Stimulated activated CD8-positive, alpha-beta memory T cell treated with anti-CD3 and anti-CD28 coated beads, Interleukin-15, amount 100 ng/mL, for 1 hour (primary cell): ENCODE measurements around the gene PSMD1.
"Not testable (repeated sequence)": the region's sequence is repeated elsewhere in the genome, so short reads cannot be mapped to it uniquely, and the experiment has no call there.

Experiments
- DNase-seq: peaks from one replicate; pipeline ENCODE4 v3.0.0-alpha.2; 2020; ENCODE audit warnings: low read depth

PSMD1 gene

DNA sequence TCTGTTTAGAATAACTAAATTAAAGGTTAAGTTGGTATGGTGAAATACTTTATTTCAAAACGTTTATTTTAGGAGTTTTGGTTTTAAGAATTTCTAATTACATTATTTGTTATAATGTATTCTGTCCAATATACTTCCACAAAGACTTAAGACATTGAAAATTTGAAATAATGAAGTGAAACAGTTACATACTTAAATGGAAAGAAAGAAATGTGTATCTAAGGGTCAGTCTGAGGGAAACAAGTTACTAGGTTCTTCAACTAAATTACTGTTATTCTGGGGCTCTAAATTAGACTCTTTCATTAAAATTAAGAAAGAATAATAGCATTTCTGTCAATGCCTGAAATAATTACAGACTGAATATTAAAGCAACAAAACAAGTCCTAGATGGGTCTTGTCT is 60.5 kb downstream of the PSMD1 start:
- no peak for DNase-seq

DNA sequence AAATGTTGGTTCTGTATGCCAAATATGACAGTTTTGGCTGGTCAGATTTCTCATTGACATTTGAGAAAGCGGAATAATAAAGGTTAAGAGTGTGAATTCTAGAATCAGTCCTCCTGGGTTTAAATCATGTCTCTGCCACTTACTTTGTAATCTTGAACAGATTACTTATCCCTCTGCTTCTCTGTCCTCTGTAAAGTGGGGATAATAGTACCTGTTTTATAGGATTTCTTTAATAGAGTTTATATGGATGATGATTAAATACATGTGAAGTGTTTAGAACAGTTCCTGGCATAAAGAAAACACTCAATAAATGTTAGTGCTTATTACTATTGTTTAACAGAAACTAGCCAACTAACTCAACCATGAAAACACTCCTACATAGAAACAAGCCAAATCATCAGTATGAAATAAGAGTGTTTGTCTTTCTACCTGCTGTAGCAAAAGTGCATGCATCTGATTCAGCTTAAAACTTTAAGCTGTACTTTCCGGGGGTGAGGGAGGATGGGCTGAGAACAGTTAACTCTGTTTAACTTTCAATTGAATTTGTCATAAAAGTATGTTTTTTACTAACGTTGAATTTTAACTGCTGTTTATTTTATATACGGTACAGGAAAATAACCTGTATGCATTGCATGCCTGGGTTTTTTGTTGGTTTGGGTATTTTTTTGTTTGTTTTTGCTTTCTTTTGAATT is 61.4 kb downstream of the PSMD1 start:
- no peak for DNase-seq

DNA sequence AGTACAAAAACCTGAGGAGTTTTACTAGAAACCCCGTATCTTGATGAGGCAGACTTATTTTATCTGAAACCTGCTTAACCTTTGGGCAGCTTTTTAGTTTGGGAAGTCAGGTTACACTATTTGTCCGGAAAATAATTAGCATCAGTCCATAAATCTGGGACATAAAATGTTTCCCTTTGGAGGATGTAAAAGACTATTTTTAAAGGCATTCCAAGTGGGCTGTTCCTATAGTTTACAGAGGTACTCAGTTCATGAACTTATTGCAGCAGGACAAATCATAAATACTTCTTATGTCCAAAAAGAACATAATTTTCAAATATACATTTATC is 61.9 kb downstream of the PSMD1 start:
- no peak for DNase-seq

DNA sequence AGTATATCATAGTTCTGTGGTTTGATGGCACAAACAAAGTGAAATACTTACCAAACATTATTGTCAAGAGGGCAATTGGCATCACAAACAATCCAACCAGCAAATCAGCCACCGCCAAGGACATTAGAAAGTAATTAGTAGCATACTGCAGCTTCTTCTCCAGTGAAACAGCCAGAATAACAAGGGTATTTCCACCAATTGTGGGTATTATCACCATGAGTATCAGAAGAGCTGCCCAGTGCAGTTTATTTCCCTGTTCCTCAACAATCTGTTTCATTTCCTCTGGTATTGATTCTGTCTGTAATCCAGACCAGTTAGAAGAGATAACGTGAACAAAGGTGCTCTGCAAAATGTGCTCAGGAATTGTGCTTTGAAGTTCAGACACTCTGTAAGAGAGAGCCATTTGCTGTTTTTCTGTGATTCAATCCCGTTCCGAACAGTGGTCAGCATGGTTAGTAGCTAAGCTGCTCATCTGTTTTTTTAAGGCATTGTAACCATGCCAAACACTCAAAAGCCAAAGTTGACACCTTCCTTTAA is 66.8 kb downstream of the PSMD1 start:
- DNase-seq = no peak

DNA sequence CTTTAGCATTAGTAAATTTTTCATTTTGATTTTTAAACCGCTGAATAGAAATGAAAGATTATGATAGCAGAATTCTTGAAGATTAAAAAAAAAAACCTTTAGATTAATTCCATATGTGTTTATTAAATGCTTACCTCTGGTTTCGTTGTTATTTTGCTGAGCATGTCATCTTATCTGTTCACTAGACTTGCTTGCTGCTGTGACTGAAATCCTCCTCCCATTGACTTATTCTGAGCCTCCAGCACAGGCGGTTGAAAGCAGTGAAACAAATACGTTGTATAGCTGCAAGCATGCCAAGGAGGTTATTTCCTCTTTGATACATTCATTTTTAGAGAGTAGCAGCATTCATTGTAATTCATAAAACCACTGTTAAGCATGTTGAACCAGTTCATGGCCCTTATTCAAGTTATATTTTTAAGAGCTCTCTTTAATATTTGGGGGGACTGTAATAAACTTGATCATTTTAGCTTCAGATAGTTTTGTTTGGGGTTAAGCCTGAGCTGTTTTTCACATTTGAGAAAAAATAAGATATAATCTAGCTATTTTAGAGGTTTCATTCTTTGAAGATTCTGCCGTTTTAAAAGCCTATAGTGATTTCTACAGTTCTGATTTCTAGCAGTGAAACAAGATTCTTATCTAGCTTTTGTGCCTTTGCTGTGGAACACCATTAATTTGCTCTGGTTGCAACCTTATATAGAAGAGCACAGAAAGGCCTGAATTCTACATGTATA is 68.3 kb downstream of the PSMD1 start, which contains the start of gene HTR2B:
Gene HTR2B (minus strand): TSS at position 205 of the 731 bp plus-strand sequence. CDS start 1,278 bp downstream, outside the sequence.
- DNase-seq = no peak

DNA sequence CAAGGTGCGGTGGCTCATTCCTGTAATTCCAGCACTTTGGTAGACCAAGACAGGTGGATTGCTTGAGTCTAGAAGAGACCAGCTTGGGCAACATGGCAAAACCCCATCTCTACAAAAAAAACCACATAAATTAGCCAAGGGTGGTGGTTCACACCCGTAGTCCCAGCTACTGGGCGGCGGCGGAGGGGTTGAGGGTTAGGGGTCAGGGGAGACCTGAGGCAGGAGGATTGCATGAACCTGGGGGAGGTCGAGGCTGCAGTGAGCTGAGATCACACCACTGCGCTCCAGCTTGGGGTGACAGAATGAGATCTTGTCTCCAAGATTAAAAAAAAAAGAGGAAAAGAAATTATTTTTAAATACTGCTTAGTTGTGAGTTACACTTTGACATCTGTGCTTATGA is 69.5 kb downstream of the PSMD1 start:
- DNase-seq = no peak

DNA sequence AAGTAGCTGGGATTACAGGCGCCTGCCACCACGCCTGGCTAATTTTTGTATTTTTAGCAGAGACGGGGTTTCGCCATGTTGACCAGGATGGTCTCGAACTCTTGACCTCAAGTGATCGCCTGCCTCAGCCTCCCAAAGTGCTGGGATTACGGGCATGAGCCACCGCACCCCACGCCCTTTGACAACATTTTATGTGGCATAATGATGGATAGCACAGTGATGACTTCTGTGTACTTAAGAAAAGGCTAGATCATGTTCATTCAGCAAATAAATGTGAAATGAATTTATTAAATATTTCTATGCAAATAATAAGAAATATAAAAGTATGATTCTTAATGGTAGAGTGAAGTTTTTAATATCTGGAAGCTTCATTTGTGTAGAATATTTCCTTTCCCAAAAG is 70.8 kb downstream of the PSMD1 start:
- DNase-seq = no peak

DNA sequence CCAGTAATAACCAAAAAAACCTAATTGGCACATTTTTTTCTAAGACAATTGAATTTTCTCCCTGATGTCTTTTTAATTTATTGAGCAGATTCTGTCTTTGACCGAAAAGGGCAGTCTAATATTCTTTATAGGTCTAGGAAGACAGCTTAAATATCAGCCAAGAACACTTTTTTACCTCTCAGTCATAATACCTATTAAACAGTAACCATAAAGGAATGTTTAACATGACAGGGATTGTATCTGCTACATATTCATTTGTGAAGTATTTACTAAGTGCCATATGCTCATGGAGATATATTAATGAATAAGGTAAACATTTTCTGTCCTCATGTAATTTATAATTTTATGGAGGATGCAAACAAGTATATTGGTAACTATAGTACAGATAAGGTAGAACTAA is 71.3 kb downstream of the PSMD1 start:
- DNase-seq = no peak

DNA sequence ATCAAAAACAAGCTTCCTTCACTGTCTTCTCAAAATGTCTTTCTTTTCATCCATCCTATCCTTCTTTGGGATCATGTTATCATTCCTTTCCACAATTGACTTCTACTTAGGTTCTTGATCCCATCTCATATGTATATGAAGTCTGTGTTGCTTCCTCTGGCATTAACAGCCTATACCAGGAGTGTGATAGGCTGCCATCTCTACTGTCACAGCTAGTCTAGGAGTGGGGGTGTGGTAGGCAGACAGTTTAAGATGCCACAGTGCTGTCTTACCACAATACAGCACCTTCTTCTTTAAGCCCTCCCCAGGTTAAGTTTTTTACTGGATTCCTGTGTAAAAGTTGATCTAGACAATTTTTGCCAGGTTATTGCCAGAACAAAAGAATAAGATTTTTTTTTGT is 71.9 kb downstream of the PSMD1 start:
- no peak for DNase-seq

DNA sequence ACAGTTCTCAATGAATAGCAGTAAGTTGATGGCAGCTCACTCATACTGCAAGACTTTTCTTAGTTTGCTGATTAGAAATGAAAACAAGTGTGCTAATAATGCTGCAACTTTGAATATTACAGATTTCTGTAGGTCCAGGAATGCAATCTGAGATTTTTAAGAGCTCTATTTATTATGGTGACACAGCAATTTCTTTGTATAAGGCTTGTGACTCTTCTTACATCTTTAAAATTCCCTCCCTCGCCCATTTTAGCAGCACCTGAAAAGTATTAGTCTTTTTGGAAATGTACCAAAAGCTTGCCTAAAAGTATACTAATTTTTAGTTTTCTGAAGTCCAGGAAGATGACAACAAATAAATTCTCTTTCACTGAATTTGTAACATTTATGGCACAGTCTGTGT is 72.5 kb downstream of the PSMD1 start:
- no peak for DNase-seq

DNA sequence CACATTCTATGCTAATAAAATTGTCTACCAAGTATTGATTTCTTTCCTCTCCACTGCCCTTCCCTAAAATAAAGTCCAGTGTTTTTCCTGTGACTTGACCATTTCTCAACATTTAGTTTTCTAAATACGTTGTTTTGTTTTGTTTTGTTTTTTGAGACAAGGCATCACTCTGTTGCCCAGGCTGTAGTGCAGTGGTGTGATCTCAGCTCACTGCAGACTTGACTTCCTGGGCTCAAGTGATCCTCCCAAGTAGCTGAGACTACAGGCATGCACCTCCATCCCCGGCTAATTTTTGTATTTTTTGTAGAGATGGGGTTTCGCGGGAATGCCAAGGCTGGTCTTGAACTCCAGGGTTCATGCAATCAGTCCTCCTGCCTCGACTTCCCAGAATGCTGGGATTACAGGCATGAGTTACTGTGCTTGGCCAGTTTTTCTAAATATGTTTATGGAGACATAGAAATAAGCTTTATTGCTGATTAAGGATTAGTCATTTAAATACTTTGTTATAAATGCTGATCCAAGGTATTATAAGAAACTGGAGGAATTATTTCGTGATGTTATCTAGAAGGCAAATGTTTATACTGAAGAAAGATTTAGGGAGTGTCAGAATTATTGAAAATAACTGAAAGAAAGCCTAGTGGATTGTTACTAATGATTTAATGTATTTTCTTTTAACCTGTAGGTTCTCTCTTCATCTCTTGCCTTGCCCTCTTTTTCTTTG is 73.8 kb downstream of the PSMD1 start:
- DNase-seq = no peak

DNA sequence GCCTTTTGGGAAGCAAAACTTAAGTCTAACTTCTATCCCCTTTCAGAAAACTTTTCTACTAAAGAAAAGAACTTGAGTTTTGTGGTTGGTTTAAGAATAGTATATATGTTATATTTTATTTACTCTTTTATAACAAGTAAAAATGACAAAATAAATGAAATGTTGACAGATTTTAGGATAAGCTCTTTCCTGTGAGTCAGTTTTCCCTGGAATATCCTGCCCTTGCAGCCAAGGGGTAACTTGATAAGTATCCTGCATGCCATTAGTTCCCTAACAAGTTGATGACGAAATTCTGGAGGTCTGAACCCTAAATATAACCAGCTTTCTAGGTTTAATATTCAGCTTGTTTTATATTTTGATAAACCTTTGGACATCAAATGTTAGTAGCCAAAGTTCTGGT is 75.5 kb downstream of the PSMD1 start:
- DNase-seq = no peak

DNA sequence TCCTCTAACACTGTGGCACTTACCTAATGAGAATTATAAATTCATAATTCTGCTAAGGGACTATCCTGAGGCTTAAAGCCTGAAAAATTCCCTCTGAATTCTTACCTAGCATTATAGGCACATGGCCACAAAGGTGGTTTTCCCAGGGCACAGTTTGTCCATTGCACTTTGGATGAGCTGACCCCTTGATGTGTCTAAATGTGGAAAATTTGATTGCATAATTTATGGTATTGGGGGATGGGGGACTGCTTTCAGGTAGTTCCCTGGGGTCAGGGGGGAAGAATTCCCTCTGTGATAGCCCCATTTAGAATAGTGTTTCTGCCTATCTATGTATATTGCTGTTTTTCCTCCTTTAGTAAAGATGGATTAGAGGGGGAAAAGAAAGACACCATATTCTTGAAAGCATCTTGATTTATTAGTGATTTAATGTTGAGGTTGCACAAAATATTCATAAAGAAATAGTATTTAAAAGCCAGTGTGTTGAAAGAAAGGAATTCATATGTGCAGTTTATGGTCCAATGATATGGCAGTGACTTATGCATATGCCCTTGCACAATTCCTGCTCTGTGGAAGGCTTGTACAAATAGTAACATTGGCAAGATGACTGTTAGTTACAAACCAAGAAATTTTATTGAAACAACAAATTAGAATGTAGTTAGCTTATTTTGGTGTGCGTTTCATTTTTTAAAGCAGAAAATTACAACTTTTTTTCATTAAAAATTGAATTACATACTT is 76.9 kb downstream of the PSMD1 start:
- no peak for DNase-seq

DNA sequence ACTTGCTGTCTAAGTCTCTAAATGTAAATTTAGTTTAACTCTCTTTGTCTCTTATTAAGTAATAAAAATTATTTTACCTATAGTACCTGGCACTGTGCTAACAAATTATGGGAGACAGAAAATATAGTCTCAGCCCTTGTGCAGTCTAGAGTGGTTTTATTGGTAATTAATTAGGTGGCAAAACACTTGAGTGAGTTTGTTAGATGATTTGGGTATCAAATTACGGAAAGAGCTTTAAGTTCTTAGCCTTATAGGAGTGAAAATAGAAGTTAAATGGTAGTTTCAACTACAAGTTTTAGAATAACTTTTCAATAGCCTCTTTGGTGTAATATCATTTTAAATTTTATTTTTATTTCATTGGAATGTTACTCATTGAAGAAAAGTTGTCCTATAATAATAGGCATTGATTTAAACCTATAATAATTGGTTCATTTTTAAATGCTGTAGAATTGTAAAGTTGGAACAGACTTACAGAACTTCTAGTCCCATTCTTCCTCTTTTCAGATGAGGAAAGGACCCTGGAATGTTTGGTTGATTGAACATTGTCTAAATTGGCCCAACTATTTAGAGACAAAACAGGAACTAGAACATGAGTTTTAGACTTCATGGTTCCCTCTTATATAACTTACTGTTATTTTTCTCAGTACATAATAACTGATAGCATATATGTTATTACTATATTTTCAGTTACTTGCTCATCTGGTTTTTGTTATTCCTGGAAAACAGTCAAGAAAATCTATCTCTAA is 78.4 kb downstream of the PSMD1 start:
- no peak for DNase-seq

DNA sequence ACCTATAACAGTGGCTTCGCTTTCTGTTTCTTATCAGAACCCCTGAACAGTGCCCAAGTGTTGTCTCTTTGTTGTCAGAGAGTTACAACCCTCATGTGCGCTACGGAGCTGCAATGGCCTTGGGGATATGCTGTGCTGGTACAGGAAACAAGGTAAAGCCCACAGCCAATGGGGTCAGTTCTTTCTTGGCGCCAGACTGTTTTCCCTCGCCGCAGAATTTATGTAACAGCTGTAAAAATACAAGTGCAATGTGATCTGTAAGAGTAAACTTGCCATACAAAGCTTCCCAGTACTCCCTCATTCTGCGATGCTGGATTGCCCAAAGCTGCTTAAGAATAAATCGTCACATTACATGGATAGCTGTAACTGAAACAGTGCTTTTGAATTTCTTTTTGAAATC is 82.0 kb downstream of the PSMD1 start:
- DNase-seq = no peak

DNA sequence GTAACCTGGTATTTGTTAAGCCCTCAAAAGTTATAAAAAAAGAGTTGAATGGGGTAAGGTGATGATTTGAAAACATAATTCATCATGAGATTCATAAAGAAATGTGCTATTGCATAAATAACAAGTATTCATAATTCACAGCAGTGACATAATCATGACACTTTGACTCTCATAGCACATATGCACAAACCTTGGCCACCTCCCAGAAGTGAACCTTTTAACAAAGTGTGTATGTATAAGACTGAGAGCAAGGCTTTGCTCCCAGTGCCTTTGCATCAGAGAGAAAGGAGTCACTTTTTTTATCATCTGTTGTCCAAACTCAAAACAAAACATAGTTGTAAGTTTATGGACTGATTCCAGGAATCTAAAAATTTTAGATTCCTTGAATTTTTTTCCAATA is 83.1 kb downstream of the PSMD1 start:
- no peak for DNase-seq

DNA sequence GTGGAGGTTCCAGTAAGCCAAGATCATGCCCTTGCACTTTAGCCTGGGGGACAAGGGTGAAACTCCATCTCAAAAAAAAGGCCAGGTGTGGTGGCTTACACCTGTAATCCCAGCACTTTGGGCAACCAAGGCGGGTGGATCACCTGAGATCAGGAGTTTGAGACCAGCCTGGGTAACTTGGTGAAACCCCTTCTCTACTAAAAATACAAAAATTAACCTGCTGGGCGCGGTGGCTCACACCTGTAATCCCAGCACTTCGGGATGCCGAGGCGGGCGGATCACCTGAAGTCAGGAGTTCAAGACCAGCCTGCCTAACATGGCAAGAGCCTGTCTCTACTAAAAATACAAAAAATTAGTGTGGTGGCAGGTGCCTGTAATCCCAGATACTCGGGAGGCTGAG is 84.1 kb downstream of the PSMD1 start:
- DNase-seq = not testable (repeated sequence)

DNA sequence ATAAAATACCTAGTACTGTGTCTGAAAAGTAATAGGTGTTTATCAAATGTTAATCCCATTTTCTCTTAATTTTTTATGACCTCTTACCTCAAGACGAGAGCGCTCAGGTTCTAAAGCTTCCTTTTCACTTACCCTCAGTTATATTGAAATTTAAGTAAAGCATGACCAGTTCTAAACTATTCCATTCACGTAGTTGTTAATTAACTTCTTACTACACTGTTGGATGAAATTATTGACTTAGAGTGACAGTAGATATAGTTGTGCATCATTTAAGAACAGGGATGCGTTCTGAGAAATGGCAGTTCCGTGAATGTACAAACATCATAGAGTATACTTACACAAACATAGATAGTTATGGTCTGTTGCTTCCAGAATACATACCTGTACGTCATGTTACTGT is 88.2 kb downstream of the PSMD1 start:
- no peak for DNase-seq

DNA sequence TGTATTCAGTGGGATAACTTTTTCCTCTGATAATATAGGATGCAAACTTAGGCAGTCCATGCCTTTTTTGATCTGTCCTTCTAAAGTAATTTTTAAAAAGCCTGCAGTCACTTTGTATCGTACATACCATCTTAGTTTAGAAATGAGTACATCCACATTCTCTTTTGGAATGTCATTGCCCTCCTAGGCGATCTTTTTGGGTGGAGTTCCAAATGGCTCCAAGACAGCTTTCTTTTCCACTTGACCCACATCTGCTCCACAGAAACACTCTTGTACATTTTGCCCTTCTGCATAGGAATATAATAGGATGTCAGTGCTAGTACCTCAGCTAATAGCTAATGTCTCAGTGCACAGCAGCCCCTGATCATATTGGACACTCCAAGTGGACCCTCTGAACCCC is 90.0 kb downstream of the PSMD1 start:
- no peak for DNase-seq

DNA sequence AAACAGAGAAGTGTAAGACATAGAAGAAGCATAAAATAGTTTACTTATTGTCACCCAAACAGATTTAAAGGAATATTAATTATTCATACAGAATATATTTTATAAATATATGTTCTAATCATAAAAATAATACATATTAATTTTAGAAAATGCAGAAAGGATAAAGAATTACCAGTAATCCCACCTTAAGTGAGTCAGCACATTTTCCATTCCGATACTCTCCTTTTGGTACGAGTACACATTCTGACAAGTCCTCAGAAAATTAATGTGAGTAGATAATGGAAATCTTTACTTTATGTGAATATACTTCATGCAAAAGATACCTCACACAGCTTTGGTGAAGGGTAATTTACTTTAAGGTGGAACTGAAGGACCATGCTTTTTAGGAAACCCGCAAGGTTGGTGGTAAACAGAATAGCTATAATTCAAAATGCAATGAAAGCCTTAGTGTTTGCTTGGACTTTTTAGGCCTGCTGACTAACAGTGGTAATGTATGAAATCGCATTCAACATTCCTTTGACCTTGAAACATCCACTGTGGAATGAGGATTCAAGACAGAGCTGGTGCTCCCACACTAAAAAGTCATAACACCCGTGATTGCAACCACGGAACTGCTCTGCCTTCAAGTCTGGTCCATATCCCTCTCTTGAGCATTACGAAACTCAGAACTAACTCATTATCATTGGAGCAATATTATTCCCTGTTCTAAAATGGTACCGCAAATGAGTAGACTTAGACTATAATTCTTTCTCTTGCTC is 96.3 kb downstream of the PSMD1 start:
- DNase-seq = no peak

DNA sequence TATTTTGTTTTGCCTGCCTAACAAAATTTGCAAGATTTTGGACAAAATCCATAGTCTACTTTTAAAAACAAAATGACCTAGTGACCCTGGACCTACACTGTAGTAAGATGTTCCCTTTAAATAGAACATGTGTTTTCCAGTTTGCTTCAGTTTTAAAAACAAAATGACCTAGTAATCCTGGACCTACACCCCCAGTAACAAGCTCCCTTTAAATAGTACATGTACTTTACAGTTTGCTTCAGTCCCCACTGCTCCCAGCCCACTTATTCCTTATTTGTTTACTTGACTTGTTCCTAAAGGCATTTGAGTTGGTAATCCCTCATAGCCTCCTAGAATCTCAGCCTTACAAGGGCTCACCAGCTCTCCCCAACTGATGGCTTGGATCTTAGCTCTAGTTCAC is 102.6 kb downstream of the PSMD1 start:
- no peak for DNase-seq
